Gastroesophageal sphincter (tissue), 4 donors: ENCODE data around the gene KRT32. TPM values are rescaled to one million over a fixed set of nuclear protein-coding genes. Genes with fewer than 3 reads are reported as not detected.

ENCODE experiments used
- ATAC-seq: fragments of 150-250 bp; one replicate; pipeline ENCODE4 v1.9.1; 2016; ENCODE audit warnings: mild to moderate bottlenecking, moderate library complexity
- H3K27ac ChIP-seq, 4 donors: fragments of 200-600 bp; sonication (generic) in 3 of 4; 1 replicate in 3 of 4; 2 replicates in 1 of 4; pipeline ENCODE4 v1.5.1; 2016 to 2019
- H3K27me3 ChIP-seq: fragments of 200-600 bp; sonication (generic); one replicate; pipeline ENCODE4 v1.5.1; 2019
- H3K36me3 ChIP-seq, 2 donors: fragments of 200-600 bp; sonication (generic); one replicate each; pipeline ENCODE4 v1.5.1; 2019; ENCODE audit warnings: control low read depth in 1 of 2
- H3K4me1 ChIP-seq, 3 donors: fragments of 200-600 bp; sonication (generic); 1 replicate in 2 of 3; 2 replicates in 1 of 3; pipeline ENCODE4 v1.5.1; 2016 to 2019; ENCODE audit warnings: control low read depth in 2 of 3
- H3K4me3 ChIP-seq, 2 donors: fragments of 200-600 bp; sonication (generic); one replicate each; pipeline ENCODE4 v1.5.1; 2019; ENCODE audit warnings: mild to moderate bottlenecking in 1 of 2, moderate library complexity in 1 of 2
- H3K9me3 ChIP-seq, 3 donors: fragments of 200-600 bp; sonication (generic); one replicate each; pipeline ENCODE4 v1.5.1; 2017 to 2019; ENCODE audit warnings: control low read depth in 2 of 3
- EP300 ChIP-seq: sonication (generic); formaldehyde crosslinking; IDR thresholded peaks from one replicate; pipeline ENCODE4 v1.6.1; 2017; ENCODE audit warnings: antibody characterized with exemption, mild to moderate bottlenecking
- POLR2A ChIP-seq, 2 donors: fragments of 450-650 bp; IDR thresholded peaks; one replicate each; pipeline ENCODE4 v1.6.1; 2017; ENCODE audit warnings: antibody characterized with exemption in 2 of 2, mild to moderate bottlenecking in 2 of 2, moderate library complexity in 1 of 2
- POLR2AphosphoS5 ChIP-seq: sonication (generic); formaldehyde crosslinking; IDR thresholded peaks from one replicate; pipeline ENCODE4 v1.6.1; 2017; ENCODE audit warnings: antibody characterized with exemption
- WGBS, 2 donors: methylation state at CpG; one replicate each; pipeline ENCODE4 v1.1.5; 2018; ENCODE audit warnings: low coverage in 1 of 2; 5-methylcytosine and 5-hydroxymethylcytosine counted together
- total RNA-seq, 4 donors: library from RNA; depleted of rRNA; stranded (reverse); fragments of >200 nt; gene quantifications; one replicate each; pipeline ENCODE4 v1.1.0, GENCODE V29; 2016
- TF ChIP-seq, protein P1 (sequence below), 4 experiments: fragments of 200-600 bp in 2 of 4; fragments of 450-650 bp in 2 of 4; sonication (generic) in 1 of 4; IDR thresholded peaks; one replicate each; pipeline ENCODE4 v1.5.1; 2017 to 2019; ENCODE audit warnings: antibody characterized with exemption in 4 of 4, mild to moderate bottlenecking in 2 of 4, moderate library complexity in 2 of 4

KRT32 gene
- total RNA-seq, 4 donors from 2014 or later = 0.13 TPM; not detected in 3

- no CpG with 5 or more reads among the region's 4 CpGs for WGBS, 2 donors
- Histone ChIP-seq H3K9me3 (no peaks in the 10 kb centered on the region), H3K27me3 (no peaks in the 10 kb centered on the region), H3K4me1 (peaks cover 0 to 24% (median 10%) of the 10 kb centered on the region in 3 donors), H3K27ac (no peak overlapping the region), H3K4me3 (no peak overlapping the region), H3K36me3 (no peaks in the 10 kb centered on the region)
- TF ChIP-seq, protein P1, sequence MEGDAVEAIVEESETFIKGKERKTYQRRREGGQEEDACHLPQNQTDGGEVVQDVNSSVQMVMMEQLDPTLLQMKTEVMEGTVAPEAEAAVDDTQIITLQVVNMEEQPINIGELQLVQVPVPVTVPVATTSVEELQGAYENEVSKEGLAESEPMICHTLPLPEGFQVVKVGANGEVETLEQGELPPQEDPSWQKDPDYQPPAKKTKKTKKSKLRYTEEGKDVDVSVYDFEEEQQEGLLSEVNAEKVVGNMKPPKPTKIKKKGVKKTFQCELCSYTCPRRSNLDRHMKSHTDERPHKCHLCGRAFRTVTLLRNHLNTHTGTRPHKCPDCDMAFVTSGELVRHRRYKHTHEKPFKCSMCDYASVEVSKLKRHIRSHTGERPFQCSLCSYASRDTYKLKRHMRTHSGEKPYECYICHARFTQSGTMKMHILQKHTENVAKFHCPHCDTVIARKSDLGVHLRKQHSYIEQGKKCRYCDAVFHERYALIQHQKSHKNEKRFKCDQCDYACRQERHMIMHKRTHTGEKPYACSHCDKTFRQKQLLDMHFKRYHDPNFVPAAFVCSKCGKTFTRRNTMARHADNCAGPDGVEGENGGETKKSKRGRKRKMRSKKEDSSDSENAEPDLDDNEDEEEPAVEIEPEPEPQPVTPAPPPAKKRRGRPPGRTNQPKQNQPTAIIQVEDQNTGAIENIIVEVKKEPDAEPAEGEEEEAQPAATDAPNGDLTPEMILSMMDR (IDR thresholded peaks at IDR 0.05) = no peak
- TF ChIP-seq POLR2A (IDR thresholded peaks at IDR 0.05) (no peak), EP300 (no peak), POLR2AphosphoS5 (no peak)
- ATAC-seq = no peak
Measured at GRCh38 chr17:41419716-41420115, 47.5 kb downstream of the KRT32 start.

DNA sequence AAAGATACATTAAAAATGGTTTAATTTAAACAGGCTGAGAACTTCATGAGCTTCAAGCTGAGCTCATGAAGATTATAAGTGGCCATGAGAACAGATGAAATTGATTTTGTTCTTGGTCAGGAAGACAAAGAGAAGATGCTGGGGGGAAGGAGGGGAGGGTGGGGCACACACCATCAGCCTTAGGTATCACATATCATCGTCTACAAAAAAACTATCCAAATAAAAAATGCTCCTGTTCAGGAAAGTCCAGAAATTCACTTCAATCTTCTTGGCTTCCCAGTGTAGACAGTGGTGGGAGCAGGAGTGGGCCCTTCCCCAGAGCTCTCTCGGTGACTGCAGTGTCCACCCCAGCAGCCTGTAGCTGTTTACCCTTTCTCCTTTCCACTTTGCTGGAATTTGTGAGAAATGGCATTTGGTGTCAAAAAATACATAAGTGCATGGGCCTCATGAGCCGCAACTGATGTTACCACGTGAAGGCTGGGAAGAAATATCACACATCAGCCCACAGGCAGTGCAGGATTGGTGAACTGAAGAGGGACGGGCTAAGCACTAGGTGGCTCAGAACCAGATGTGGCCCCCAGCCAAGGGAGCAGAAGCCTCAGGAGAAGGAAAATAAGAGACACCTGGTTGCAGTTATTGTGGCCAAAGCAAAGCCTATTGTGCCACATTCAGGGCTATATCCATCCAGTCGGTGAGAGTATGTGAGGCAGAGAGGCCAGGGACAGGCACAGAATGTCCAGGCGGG, 48.9 kb downstream of the KRT32 start:
- Histone ChIP-seq H3K27me3 (no peaks in the 10 kb centered on the region), H3K4me3 (no peak overlapping the region), H3K4me1 (peaks cover 0 to 24% (median 10%) of the 10 kb centered on the region in 3 donors), H3K36me3 (no peaks in the 10 kb centered on the region), H3K27ac (no peak overlapping the region), H3K9me3 (no peaks in the 10 kb centered on the region)
- 89 to 93% methylated on average over 3 to 7 of the region's 7 CpGs for WGBS, 2 donors
- ATAC-seq = no peak
- TF ChIP-seq, protein P1 (IDR thresholded peaks at IDR 0.05) = no peak
- TF ChIP-seq POLR2A (IDR thresholded peaks at IDR 0.05) (no peak), EP300 (no peak)

DNA sequence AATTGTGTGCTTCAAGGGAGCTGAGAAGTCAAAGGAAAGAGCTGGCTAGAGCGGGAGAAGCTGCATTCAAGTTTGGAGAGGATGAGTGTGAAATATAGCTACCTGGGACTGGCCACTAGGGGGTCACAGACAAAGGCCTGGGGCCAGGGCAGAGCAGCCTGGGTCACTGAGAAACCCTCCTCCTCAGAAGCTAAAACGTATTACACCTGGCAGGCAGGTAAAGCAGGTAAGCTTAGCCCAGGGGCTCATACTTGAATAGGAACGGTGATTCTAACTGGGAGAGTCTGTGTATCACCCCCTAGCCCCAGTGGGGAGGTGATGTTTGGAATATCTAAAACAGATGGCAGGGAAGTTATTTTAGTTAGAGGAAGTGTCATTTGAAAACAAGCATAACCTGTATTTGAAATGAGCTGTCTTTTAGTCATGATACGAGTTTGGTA, 49.6 kb downstream of the KRT32 start:
- 41 to 46% methylated on average over 3 to 4 of the region's 4 CpGs for WGBS, 2 donors
- no peaks in the 10 kb centered on the region for H3K9me3 ChIP-seq
- no peaks in the 10 kb centered on the region for H3K36me3 ChIP-seq
- no peak overlapping the region for H3K4me3 ChIP-seq
- TF ChIP-seq, protein P1 (IDR thresholded peaks at IDR 0.05) = no peak
- TF ChIP-seq POLR2A (IDR thresholded peaks at IDR 0.05) = no peak
- TF ChIP-seq EP300 = no peak
- no peak for TF ChIP-seq POLR2AphosphoS5
- H3K4me1 ChIP-seq = peaks cover 0 to 24% (median 10%) of the 10 kb centered on the region in 3 donors
- no peak overlapping the region for H3K27ac ChIP-seq
- ATAC-seq = no peak
- H3K27me3 ChIP-seq = no peaks in the 10 kb centered on the region

DNA sequence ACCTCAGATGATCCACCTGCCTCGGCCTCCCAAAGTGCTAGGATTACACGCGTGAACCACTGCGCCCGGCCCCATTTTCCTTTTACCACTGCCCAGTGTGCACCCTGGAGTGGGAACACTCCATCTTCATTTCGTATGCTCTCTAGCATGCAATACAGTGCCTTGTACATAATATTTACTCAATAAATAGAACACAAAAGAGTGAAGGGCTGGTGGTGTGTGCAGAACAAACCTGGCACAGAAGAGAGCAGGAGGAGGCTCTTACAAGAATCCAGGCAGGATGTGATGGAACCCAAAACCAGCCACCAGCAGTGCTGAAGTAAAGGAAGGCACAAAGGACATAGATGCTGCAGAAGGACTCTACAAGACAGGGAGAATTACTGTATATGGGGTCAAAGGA, 50.1 kb downstream of the KRT32 start:
- H3K27me3 ChIP-seq = no peaks in the 10 kb centered on the region
- no peaks in the 10 kb centered on the region for H3K36me3 ChIP-seq
- no peak for ATAC-seq
- TF ChIP-seq POLR2AphosphoS5 = no peak
- TF ChIP-seq EP300 = no peak
- TF ChIP-seq, protein P1 (IDR thresholded peaks at IDR 0.05) = no peak
- TF ChIP-seq POLR2A (IDR thresholded peaks at IDR 0.05) = no peak
- no peak overlapping the region for H3K4me3 ChIP-seq
- H3K9me3 ChIP-seq = no peaks in the 10 kb centered on the region
- H3K4me1 ChIP-seq = peaks cover 0 to 24% (median 10%) of the 10 kb centered on the region in 3 donors
- H3K27ac ChIP-seq = no peak overlapping the region
- 95% methylated on average over 6 of the region's 6 CpGs; no CpG with 5 or more reads in 1 of the 2 donors for WGBS, 2 donors

- H3K4me1 ChIP-seq = peaks cover 0 to 24% (median 10%) of the 10 kb centered on the region in 3 donors
- no peaks in the 10 kb centered on the region for H3K27me3 ChIP-seq
- WGBS, 2 donors = 65 to 82% methylated on average over 5 of the region's 5 CpGs
- ATAC-seq = no peak
- no peaks in the 10 kb centered on the region for H3K9me3 ChIP-seq
- no peak overlapping the region for H3K27ac ChIP-seq
- TF ChIP-seq EP300 (no peak), POLR2AphosphoS5 (no peak), POLR2A (IDR thresholded peaks at IDR 0.05) (no peak)
- TF ChIP-seq, protein P1 (IDR thresholded peaks at IDR 0.05) = no peak
- H3K36me3 ChIP-seq = no peaks in the 10 kb centered on the region
- H3K4me3 ChIP-seq = no peak overlapping the region
Measured at GRCh38 chr17:41416479-41416878, 50.7 kb downstream of the KRT32 start.
